ENCODE results near the gene RNF44.
"Not testable (repeated sequence)": the region's sequence is repeated elsewhere in the genome, so short reads cannot be mapped to it uniquely, and the experiment has no call there.

The RNF44 gene

DNA sequence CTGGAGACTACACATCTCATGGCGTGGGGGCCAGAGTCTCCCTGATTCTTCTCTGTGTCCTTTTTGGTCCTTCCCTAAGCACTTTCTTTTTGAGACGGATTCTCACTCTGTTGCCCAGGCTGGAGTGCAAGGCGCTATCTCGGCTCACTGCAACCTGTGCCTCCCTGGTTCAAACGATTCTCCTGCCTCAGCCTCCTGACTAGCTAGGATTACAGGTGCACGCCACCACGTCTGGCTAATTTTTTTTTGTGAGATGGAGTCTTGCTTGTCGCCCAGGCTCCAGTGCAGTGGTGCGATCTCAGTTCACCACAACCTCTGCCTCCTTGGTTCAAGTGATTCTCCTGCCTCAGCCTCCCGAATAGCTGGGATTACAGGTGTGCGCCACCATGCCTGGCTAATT is 13.7 kb upstream of the RNF44 start:
- DNase-seq, result not testable (repeated sequence)

GRCh38 chr5:176550275-176550831 is 13.2 kb upstream of the RNF44 start:
- no peak for DNase-seq

GRCh38 chr5:176549871-176550270 is 12.7 kb upstream of the RNF44 start:
- no peak for DNase-seq

GRCh38 chr5:176548967-176549444 is 11.8 kb upstream of the RNF44 start, which contains the start of gene CDHR2:
Gene CDHR2, plus strand, starts transcription at chr5:176549342. Its CDS starts 16,011 bp downstream, at chr5:176565353.
- DNase-seq, result no peak

GRCh38 chr5:176547802-176548201 is 10.6 kb upstream of the RNF44 start:
- DNase-seq, result no peak

GRCh38 chr5:176545737-176546509 is 8.7 kb upstream of the RNF44 start:
- DNase-seq, result no peak

DNA sequence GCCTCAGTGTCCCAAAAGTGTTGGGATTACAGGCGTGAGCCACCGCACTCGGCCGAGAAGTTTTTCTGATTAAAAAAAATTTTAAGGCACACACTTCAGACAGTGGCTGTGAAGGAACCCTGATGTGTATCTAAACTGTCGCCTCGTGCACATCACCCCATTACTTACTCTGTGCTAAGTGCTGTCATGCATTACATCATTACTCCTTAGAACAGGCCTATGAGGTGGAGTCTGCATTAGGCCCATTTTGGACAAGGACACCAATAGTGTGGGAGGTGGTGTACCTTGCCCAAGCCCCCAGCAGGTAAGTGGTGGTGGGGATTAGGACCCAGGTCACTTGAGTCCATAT is 8.2 kb upstream of the RNF44 start:
- no peak for DNase-seq

- peak; percentile 53 for DNase-seq
Observed at GRCh38 chr5:176543428-176544182, 6.4 kb upstream of the RNF44 start.

DNA sequence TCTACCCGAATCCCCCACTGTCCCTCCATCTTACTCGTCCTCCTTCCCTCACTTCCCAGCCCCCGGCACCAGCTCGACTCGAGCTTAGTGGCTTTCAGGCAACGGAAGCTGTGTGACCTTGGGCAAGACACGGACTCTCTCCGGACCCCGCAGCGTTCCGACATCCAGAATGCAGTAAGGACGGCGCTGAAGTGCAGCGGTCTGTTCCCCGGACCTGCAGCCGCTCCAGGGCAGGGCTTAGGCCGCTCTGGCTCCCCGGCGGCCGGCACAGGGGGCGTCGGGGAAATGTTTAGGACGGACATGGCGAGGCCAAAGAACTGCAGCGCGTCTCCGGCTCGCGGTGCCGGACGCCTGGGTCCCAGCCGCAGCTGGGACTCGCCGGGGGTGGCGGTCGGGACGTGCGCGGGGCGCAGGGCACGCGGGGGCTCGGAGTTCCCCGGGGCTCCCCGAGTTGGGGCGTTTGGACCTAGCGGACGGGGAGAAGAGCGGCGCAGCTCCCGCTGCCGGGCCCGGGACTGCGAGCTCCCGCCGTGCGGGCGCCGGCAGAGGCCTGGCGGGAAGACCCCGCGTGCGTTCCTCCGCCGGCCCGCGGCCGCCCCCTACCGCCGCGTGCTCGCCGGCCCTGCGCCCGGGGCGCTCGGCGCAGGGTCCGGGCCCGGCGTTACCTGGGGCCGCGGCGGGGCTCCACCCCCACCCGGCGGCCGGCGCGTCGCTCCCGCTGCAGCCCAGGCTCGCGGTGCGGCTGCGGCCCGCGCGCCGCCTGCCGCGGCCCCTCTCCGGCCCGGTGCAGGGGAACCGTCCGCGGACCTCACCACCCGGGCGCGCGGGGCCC is 5.6 kb upstream of the RNF44 start:
- no peak for DNase-seq

GRCh38 chr5:176542135-176542595 is 5.0 kb upstream of the RNF44 start:
- no peak for DNase-seq

GRCh38 chr5:176541338-176542134 is 4.3 kb upstream of the RNF44 start:
- DNase-seq, result no peak

DNA sequence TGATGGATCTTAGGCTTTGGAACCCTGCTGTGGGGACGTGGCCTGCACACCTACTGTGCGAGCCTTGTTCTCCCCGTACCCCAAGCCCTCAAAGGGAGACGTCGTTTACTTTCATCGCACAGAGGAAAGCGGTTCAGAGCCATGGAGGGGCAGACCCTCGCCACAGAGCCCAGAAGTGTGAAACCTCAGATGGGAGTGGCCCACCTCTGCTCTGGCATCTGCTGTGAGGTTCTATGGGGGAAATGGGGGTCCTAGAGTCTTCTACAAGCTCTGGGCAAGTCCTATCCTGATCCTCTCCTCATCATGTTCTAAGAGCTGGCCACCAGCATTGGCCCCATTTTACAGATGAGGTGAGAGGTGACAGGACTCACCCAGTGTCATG is 3.7 kb upstream of the RNF44 start:
- DNase-seq, result no peak

DNA sequence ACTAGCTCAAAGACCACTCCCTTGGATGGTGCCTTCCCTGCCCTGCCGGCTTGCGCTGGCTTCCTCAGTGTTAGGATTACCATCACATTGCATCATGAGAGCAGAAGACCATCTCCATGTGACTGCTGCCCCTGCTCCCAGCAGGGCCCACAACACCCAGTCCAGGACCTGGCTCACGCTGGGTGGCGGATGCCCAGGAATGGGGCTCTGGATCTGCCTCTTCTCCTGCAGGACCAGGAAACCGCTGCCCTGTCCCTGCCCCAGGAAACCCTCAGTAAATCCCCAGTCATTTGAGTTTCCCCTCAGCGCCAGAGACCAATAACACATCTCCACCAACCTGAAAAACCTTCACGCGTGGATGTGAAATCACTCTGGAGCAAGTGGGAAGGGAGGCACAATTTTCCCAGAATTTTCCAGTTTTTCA is 3.3 kb upstream of the RNF44 start:
- DNase-seq, result no peak

- DNase-seq, result no peak
Observed at GRCh38 chr5:176538989-176539384, 1.8 kb upstream of the RNF44 start.

GRCh38 chr5:176538230-176538988 is 1.2 kb upstream of the RNF44 start:
- DNase-seq, result no peak

- DNase-seq, result peak; percentile 99
Observed at GRCh38 chr5:176537554-176538229, 490 bp upstream of the RNF44 start.

DNA sequence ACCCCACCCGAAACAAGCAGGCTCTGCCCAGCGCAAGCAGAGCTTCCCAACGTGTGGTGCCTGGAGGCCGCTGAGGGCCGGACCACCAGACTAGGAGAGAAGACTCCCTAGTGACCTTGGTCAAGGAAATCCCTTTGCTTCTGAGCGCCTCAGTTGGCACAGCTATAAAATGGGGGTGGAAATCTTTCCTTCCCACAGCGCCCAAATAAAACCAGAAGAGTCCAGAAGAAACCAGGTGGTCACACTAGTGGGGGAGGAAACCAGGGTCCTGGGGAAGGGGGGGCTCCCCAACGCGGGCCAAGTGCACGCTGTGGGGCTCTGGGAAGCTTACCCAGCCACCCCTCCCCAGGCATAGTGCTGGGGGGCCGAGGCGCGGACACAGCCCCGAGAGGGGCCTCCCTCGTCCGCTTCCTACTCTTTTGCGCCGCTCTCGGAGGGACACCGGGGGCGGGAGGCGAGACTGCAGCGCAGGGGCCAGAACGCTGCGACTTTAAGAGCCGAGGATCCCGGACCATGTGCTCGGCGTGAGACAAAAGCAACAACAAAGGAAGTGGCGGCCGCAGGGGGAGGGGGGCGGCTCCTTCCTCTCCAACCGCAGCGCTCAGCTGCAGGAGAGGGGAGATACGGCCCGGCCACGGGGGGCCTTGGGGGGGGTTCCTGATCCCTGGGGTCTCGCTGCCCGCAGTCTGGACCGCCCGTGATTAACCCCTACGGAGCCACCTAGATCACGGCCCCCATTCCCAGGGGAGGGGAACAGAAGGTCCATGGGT is 885 bp downstream of the RNF44 start:
- peak; percentile 41 for DNase-seq

DNA sequence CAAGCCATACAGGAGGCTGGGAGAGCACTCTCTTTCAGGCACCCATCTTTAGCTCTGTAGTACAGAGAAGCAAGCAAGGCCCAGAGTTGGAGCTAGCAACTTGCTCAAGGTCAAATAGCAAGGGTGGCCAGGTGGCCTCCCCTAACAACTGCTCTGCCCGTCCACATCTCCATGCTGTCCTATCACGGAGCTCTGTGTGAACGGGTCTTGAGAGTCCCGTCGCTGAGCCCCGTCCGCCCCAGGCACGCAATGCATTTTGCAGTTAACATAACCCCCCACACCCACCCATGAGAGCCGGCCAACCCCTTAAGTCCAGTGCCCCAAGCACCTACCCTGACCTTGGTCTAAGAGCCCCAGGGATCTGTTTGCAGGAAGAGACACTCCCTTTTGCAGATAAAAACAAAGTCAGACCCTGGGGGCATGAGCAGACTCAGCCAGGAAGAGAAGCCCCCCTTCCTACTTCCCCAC is 1.5 kb downstream of the RNF44 start:
- no peak for DNase-seq

DNA sequence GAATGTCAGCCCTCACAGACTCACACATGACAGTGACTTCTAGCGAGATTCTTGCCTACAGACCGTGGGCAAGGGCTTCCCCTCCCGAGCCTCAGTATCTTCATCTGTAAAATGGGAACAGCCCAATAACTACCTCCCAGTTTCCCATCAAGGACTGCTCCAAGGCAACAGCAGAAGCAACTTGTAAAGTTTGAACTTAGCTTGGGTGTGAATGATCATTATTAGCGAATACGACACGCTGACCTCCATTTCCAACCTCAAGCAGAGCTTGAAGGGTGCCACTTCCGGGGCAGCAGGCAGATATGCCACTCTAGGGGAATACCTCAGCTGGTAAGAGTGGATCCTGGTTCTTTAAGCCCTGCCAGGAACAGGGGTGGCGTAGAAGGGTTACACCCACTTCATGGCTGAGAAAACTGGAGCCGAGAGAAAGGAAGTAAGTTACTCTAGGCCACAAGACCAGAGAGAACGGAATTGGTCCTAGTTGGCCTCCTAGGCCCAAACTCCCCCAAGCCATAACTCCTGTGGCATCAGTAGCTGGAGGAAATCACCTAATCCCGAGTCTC is 2.0 kb downstream of the RNF44 start:
- no peak for DNase-seq
